Liver (tissue), 9 donors: ENCODE measurements around the gene KPNA5. TPM values are rescaled to one million over a fixed set of nuclear protein-coding genes. Genes with fewer than 3 reads are reported as not detected.

Source experiments
- DNase-seq: peaks from one replicate; pipeline ENCODE4 v3.0.0-alpha.2; 2017; ENCODE audit warnings: low spot score
- H3K27ac ChIP-seq, 2 donors: one replicate each; pipeline ENCODE4 v1.7.0; 2013; ENCODE audit warnings: inconsistent platforms in 2 of 2, low read length in 2 of 2, control low read depth in 1 of 2, low read depth in 1 of 2, mild to moderate bottlenecking in 1 of 2
- H3K27me3 ChIP-seq, 4 donors: one replicate each; pipeline versions ENCODE4 v1.6.1 to v1.7.0; 2013; ENCODE audit warnings: low read length in 3 of 4, inconsistent platforms in 1 of 4, mild to moderate bottlenecking in 1 of 4, moderate library complexity in 1 of 4; ENCODE audit not compliant: control insufficient read depth in 4 of 4, insufficient read depth in 4 of 4
- H3K36me3 ChIP-seq, 4 donors: one replicate each; pipeline versions ENCODE4 v1.6.1 to v1.7.0; 2013; ENCODE audit warnings: low read length in 3 of 4, mild to moderate bottlenecking in 3 of 4, low read depth in 1 of 4, moderate library complexity in 1 of 4; ENCODE audit not compliant: control insufficient read depth in 4 of 4, insufficient read depth in 3 of 4
- H3K4me1 ChIP-seq, 4 donors: one replicate each; pipeline versions ENCODE4 v1.6.1 to v1.7.0; 2013; ENCODE audit warnings: low read length in 3 of 4, mild to moderate bottlenecking in 3 of 4, moderate library complexity in 1 of 4; ENCODE audit not compliant: control insufficient read depth in 4 of 4, insufficient read depth in 4 of 4
- H3K4me3 ChIP-seq, 3 donors: one replicate each; pipeline versions ENCODE4 v1.6.1 to v1.7.0; 2013; ENCODE audit warnings: low read length in 3 of 3, control low read depth in 1 of 3, low read depth in 1 of 3, mild to moderate bottlenecking in 1 of 3
- H3K9ac ChIP-seq, 2 donors: one replicate each; pipeline ENCODE4 v1.7.0; 2013; ENCODE audit warnings: low read length in 2 of 2, mild to moderate bottlenecking in 2 of 2, moderate library complexity in 2 of 2, control low read depth in 1 of 2, low read depth in 1 of 2
- H3K9me3 ChIP-seq, 4 donors: one replicate each; pipeline versions ENCODE4 v1.6.1 to v1.7.0; 2013; ENCODE audit warnings: low read length in 3 of 4; ENCODE audit not compliant: control insufficient read depth in 4 of 4
- FOXA1 ChIP-seq: IDR thresholded peaks from 2 replicates; pipeline ENCODE4 v1.6.1; 2016; ENCODE audit warnings: antibody characterized with exemption
- FOXA2 ChIP-seq: IDR thresholded peaks from 2 replicates; pipeline ENCODE4 v1.6.1; 2016; ENCODE audit warnings: antibody characterized with exemption
- GABPA ChIP-seq, 2 donors: IDR thresholded peaks in 1 of 2; conservative IDR thresholded peaks in 1 of 2; 2 replicates each; pipeline ENCODE4 v1.6.1; 2016; ENCODE audit warnings: antibody characterized with exemption in 2 of 2, mild to moderate bottlenecking in 1 of 2, moderate library complexity in 1 of 2
- HNF4A ChIP-seq, 2 donors: conservative IDR thresholded peaks; 2 replicates each; pipeline ENCODE4 v1.6.1; 2016; ENCODE audit warnings: antibody characterized with exemption in 2 of 2, mild to moderate bottlenecking in 2 of 2
- HNF4G ChIP-seq: IDR thresholded peaks from 2 replicates; pipeline ENCODE4 v1.6.1; 2016; ENCODE audit warnings: antibody characterized with exemption
- JUND ChIP-seq, 2 donors: IDR thresholded peaks; 2 replicates each; pipeline ENCODE4 v1.6.1; 2016; ENCODE audit warnings: antibody characterized with exemption in 2 of 2
- NR2F2 ChIP-seq: IDR thresholded peaks from 2 replicates; pipeline ENCODE4 v1.6.1; 2016; ENCODE audit warnings: antibody characterized with exemption
- RAD21 ChIP-seq, 2 donors: IDR thresholded peaks; 2 replicates each; pipeline ENCODE4 v1.6.1; 2016; ENCODE audit warnings: antibody characterized with exemption in 2 of 2, mild to moderate bottlenecking in 2 of 2
- RXRA ChIP-seq, 2 donors: IDR thresholded peaks; 2 replicates each; pipeline ENCODE4 v1.6.1; 2017 to 2018; ENCODE audit warnings: antibody characterized with exemption in 2 of 2, mild to moderate bottlenecking in 1 of 2
- SP1 ChIP-seq: IDR thresholded peaks from 2 replicates; pipeline ENCODE4 v1.6.1; 2018; ENCODE audit warnings: antibody characterized with exemption, mild to moderate bottlenecking
- TAF1 ChIP-seq: conservative IDR thresholded peaks from 2 replicates; pipeline ENCODE4 v1.6.1; 2016; ENCODE audit warnings: antibody characterized with exemption, mild to moderate bottlenecking
- YY1 ChIP-seq: IDR thresholded peaks from 2 replicates; pipeline ENCODE4 v1.6.1; 2016; ENCODE audit warnings: antibody characterized with exemption, mild to moderate bottlenecking
- WGBS: extraction: QIAGEN DNeasy Blood & Tissue Kit; methylation state at CpG from one replicate; pipeline ENCODE4 v1.1.7; 2013; 5-methylcytosine and 5-hydroxymethylcytosine counted together
- polyA plus RNA-seq, 2 donors: library from polyadenylated mRNA; stranded (reverse) in 1 of 2; unstranded in 1 of 2; fragments of 200-250 nt in 1 of 2; fragments of >200 nt in 1 of 2; fragmentation: Nextera tagmentation in 1 of 2; extraction: Ambion mirVana in 1 of 2; gene quantifications; one replicate each; pipeline versions ENCODE4 v1.2.1 to v1.2.3, GENCODE V29; 2013 to 2015
- total RNA-seq, 2 donors: library from RNA; depleted of rRNA; stranded (reverse); fragments of >200 nt; gene quantifications; one replicate each; pipeline ENCODE4 v1.2.3, GENCODE V29; 2014
- TF ChIP-seq, protein P1 (sequence below): IDR thresholded peaks from 2 replicates; pipeline ENCODE4 v1.6.1; 2016; ENCODE audit warnings: antibody characterized with exemption
- TF ChIP-seq, protein P2 (sequence below): IDR thresholded peaks from 2 replicates; pipeline ENCODE4 v1.6.1; 2016; ENCODE audit warnings: antibody characterized with exemption
- TF ChIP-seq, protein P3 (sequence below): fragments of 150-350 bp; IDR thresholded peaks from 2 replicates; pipeline ENCODE4 v1.5.1; 2017; ENCODE audit warnings: improper control_type of control experiment, low read depth, low read length; ENCODE audit not compliant: missing input control
- TF ChIP-seq, protein P4 (sequence below): IDR thresholded peaks from 2 replicates; pipeline ENCODE4 v1.6.1; 2016; ENCODE audit warnings: antibody characterized with exemption
- donor health status: healthy.
- donor health status: healthy.
- donor health status: healthy.
- donor health status: healthy.
- donor health status: healthy.

The KPNA5 gene
- total and polyA plus RNA-seq, 4 donors = 0.63 to 3.6 (median 2.3) TPM

DNA sequence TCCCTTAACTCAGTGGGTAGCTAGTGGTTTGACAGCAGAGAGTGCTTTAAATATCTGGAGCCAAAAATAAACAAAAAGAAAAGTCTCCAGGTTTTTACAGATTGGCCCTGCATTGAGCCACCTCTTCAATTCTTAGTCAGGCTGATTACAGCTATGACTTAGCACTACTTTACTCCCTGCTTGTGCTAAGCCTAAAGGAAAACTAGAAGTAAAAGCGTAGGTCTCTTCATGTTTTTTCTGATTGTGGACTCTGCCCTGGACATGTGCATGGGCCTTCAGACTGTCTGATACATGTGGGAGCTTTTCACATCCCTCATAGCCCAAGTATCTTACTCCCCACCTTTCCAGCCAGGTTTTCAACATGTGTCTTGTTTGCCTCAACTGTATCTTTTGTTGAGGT is 33.3 kb downstream of the KPNA5 start:
- Histone ChIP-seq H3K9me3 (peaks cover 0 to 2% (median 0%) of the 10 kb centered on the region in 4 donors), H3K36me3 (peaks cover 3 to 14% (median 11%) of the 10 kb centered on the region in 4 donors), H3K27me3 (no peaks in the 10 kb centered on the region), H3K4me3 (no peak overlapping the region), H3K4me1 (no peaks in the 10 kb centered on the region), H3K27ac (no peak overlapping the region), H3K9ac (no peak overlapping the region)
- no peak for DNase-seq
- 96% methylated on average over 1 of the region's 1 CpG for WGBS
- TF ChIP-seq RAD21 (IDR thresholded peaks at IDR 0.05) (no peak), HNF4G (no peak), HNF4A (conservative IDR thresholded peaks at IDR 0.05) (no peak)
- TF ChIP-seq, protein P1, sequence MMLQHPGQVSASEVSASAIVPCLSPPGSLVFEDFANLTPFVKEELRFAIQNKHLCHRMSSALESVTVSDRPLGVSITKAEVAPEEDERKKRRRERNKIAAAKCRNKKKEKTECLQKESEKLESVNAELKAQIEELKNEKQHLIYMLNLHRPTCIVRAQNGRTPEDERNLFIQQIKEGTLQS = no peak
- TF ChIP-seq, protein P2, sequence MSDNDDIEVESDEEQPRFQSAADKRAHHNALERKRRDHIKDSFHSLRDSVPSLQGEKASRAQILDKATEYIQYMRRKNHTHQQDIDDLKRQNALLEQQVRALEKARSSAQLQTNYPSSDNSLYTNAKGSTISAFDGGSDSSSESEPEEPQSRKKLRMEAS = no peak

DNA sequence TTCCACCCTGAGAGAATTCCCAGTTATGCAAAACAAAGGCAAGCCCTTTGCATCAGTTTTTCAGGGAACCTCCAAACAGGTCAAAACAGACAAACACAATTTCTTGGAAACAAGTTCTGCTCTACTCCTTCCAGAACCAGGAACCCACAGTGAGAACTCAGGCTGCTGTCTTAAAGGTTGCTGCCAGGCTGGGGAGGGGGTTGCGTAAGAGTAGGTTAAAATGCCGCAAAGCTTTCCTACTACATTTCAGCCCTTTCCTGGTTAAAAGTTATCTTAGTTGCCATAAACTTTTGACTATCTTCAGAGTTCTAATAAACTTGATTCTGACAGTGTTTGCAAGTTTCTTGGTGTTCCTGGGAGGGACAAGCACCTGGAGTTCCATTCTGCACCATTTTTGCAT is 33.8 kb downstream of the KPNA5 start:
- H3K36me3 ChIP-seq = peaks cover 3 to 12% (median 11%) of the 10 kb centered on the region in 4 donors
- H3K9ac ChIP-seq = no peak overlapping the region
- H3K27ac ChIP-seq = no peak overlapping the region
- no peaks in the 10 kb centered on the region for H3K4me1 ChIP-seq
- no peak for TF ChIP-seq TAF1
- no peak for TF ChIP-seq RAD21 (IDR thresholded peaks at IDR 0.05)
- no peak for TF ChIP-seq FOXA2
- no peak for TF ChIP-seq GABPA (IDR thresholded peaks at IDR 0.05 in 1 of 2, conservative IDR thresholded peaks at IDR 0.05 in 1 of 2)
- no peak for TF ChIP-seq HNF4G
- no peak for TF ChIP-seq HNF4A (conservative IDR thresholded peaks at IDR 0.05)
- TF ChIP-seq, protein P3, sequence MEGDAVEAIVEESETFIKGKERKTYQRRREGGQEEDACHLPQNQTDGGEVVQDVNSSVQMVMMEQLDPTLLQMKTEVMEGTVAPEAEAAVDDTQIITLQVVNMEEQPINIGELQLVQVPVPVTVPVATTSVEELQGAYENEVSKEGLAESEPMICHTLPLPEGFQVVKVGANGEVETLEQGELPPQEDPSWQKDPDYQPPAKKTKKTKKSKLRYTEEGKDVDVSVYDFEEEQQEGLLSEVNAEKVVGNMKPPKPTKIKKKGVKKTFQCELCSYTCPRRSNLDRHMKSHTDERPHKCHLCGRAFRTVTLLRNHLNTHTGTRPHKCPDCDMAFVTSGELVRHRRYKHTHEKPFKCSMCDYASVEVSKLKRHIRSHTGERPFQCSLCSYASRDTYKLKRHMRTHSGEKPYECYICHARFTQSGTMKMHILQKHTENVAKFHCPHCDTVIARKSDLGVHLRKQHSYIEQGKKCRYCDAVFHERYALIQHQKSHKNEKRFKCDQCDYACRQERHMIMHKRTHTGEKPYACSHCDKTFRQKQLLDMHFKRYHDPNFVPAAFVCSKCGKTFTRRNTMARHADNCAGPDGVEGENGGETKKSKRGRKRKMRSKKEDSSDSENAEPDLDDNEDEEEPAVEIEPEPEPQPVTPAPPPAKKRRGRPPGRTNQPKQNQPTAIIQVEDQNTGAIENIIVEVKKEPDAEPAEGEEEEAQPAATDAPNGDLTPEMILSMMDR = no peak
- no peak for TF ChIP-seq JUND (IDR thresholded peaks at IDR 0.05)
- TF ChIP-seq SP1 = no peak
- no peak for TF ChIP-seq NR2F2
- TF ChIP-seq, protein P4, sequence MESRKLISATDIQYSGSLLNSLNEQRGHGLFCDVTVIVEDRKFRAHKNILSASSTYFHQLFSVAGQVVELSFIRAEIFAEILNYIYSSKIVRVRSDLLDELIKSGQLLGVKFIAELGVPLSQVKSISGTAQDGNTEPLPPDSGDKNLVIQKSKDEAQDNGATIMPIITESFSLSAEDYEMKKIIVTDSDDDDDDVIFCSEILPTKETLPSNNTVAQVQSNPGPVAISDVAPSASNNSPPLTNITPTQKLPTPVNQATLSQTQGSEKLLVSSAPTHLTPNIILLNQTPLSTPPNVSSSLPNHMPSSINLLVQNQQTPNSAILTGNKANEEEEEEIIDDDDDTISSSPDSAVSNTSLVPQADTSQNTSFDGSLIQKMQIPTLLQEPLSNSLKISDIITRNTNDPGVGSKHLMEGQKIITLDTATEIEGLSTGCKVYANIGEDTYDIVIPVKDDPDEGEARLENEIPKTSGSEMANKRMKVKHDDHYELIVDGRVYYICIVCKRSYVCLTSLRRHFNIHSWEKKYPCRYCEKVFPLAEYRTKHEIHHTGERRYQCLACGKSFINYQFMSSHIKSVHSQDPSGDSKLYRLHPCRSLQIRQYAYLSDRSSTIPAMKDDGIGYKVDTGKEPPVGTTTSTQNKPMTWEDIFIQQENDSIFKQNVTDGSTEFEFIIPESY = no peak
- TF ChIP-seq, protein P1 = no peak
- no peak for TF ChIP-seq FOXA1
- no peak for TF ChIP-seq RXRA (IDR thresholded peaks at IDR 0.05)
- TF ChIP-seq YY1 = no peak
- TF ChIP-seq, protein P2 = no peak
- H3K27me3 ChIP-seq = no peaks in the 10 kb centered on the region
- peaks cover 0 to 2% (median 0%) of the 10 kb centered on the region in 4 donors for H3K9me3 ChIP-seq
- no peak overlapping the region for H3K4me3 ChIP-seq
- no peak for DNase-seq
- 98% methylated on average over 2 of the region's 2 CpGs for WGBS
